Uterus (tissue), 4 donors: Measurements from ENCODE around the gene WNT7A. TPM values are rescaled to one million over a fixed set of nuclear protein-coding genes. Genes with fewer than 3 reads are reported as not detected.

Source experiments
- DNase-seq, 2 donors: peaks; one replicate each; pipeline ENCODE4 v3.0.0-alpha.2; 2019 to 2020
- H3K27ac ChIP-seq, 2 donors: fragments of 200-600 bp; sonication (generic); 1 replicate in 1 of 2; 2 replicates in 1 of 2; pipeline ENCODE4 v1.5.1; 2016 to 2018
- H3K27me3 ChIP-seq, 2 donors: fragments of 200-600 bp; sonication (generic); one replicate each; pipeline ENCODE4 v1.5.1; 2018 to 2019; ENCODE audit warnings: control low read depth in 1 of 2
- H3K36me3 ChIP-seq, 2 donors: fragments of 200-600 bp; sonication (generic); one replicate each; pipeline ENCODE4 v1.5.1; 2019; ENCODE audit warnings: control low read depth in 1 of 2
- H3K4me1 ChIP-seq, 2 donors: fragments of 200-600 bp; sonication (generic); one replicate each; pipeline ENCODE4 v1.5.1; 2018 to 2019; ENCODE audit warnings: control low read depth in 1 of 2
- H3K4me3 ChIP-seq, 2 donors: fragments of 200-600 bp; sonication (generic); 1 replicate in 1 of 2; 2 replicates in 1 of 2; pipeline ENCODE4 v1.5.1; 2018 to 2019; ENCODE audit warnings: mild to moderate bottlenecking in 1 of 2
- H3K9me3 ChIP-seq, 2 donors: fragments of 200-600 bp; sonication (generic); one replicate each; pipeline ENCODE4 v1.5.1; 2019; ENCODE audit warnings: control low read depth in 1 of 2
- CTCF ChIP-seq, 4 experiments: fragments of 200-600 bp in 2 of 4; fragments of 450-650 bp in 2 of 4; sonication (generic) in 2 of 4; IDR thresholded peaks; one replicate each; pipeline ENCODE4 v1.5.1; 2016 to 2019; ENCODE audit warnings: antibody characterized with exemption in 4 of 4, mild to moderate bottlenecking in 2 of 4, moderate library complexity in 1 of 4
- POLR2A ChIP-seq, 2 donors: fragments of 450-650 bp; IDR thresholded peaks; one replicate each; pipeline ENCODE4 v1.6.1; 2016; ENCODE audit warnings: antibody characterized with exemption in 2 of 2, mild to moderate bottlenecking in 1 of 2, moderate library complexity in 1 of 2
- intact Hi-C: fragments of 100-400 bp; cut with DNase I; formaldehyde crosslinking; loops from one replicate; pipeline ENCODE4 v1.15.1; 2023; ENCODE audit warnings: low total_unique reads
- total RNA-seq, 4 donors: library from RNA; depleted of rRNA in 3 of 4; stranded (reverse); fragments of >200 nt in 3 of 4; gene quantifications; one replicate each; pipeline versions ENCODE4 v1.1.0 to v1.2.4, GENCODE V29; 2014 to 2023
- donor health status: DM: yes; HTN: yes; CAD: no.

WNT7A gene
- total RNA-seq, 4 donors from 2014 or later, result 0.21 to 19.8 (median 0.26) TPM; not detected in 1

DNA sequence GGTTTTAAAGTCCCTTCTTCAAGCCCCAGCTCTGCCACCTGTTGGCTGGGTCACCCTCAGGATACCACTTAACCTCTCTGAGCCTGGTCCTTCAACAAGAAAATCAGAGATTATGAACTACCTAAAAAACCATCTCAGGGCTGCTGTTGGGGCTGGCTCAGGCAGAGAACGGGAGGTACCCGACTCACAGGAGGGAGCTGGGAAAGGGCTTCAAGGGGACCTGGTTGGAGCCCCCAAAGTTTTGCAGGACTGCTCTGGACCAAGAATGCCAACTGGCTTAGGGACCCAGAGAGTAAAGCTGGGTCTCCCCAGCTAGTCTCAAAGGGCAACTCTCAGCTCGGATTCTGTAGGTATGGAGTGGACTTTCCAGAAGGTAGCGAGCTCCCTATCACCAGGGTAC, 41.5 kb downstream of the WNT7A start:
- TF ChIP-seq POLR2A (IDR thresholded peaks at IDR 0.05) (no peak), CTCF (IDR thresholded peaks at IDR 0.05) (no peak)
- no peak overlapping the region for H3K27ac ChIP-seq
- no peak overlapping the region for H3K4me3 ChIP-seq
- H3K9me3 ChIP-seq, result no peaks in the 10 kb centered on the region
- H3K36me3 ChIP-seq, result no peaks in the 10 kb centered on the region
- no peaks in the 10 kb centered on the region for H3K4me1 ChIP-seq
- DNase-seq, result no peak
- no peaks in the 10 kb centered on the region for H3K27me3 ChIP-seq
- intact Hi-C loops, result no loop called here

GRCh38 chr3:13837751-13838150, 42.1 kb downstream of the WNT7A start:
- no peaks in the 10 kb centered on the region for H3K36me3 ChIP-seq
- H3K9me3 ChIP-seq, result no peaks in the 10 kb centered on the region
- no peaks in the 10 kb centered on the region for H3K4me1 ChIP-seq
- DNase-seq, result no peak
- H3K27ac ChIP-seq, result no peak overlapping the region
- H3K27me3 ChIP-seq, result no peaks in the 10 kb centered on the region
- TF ChIP-seq CTCF (IDR thresholded peaks at IDR 0.05), result no peak
- no peak for TF ChIP-seq POLR2A (IDR thresholded peaks at IDR 0.05)
- no peak overlapping the region for H3K4me3 ChIP-seq
- intact Hi-C loops, result no loop called here

DNA sequence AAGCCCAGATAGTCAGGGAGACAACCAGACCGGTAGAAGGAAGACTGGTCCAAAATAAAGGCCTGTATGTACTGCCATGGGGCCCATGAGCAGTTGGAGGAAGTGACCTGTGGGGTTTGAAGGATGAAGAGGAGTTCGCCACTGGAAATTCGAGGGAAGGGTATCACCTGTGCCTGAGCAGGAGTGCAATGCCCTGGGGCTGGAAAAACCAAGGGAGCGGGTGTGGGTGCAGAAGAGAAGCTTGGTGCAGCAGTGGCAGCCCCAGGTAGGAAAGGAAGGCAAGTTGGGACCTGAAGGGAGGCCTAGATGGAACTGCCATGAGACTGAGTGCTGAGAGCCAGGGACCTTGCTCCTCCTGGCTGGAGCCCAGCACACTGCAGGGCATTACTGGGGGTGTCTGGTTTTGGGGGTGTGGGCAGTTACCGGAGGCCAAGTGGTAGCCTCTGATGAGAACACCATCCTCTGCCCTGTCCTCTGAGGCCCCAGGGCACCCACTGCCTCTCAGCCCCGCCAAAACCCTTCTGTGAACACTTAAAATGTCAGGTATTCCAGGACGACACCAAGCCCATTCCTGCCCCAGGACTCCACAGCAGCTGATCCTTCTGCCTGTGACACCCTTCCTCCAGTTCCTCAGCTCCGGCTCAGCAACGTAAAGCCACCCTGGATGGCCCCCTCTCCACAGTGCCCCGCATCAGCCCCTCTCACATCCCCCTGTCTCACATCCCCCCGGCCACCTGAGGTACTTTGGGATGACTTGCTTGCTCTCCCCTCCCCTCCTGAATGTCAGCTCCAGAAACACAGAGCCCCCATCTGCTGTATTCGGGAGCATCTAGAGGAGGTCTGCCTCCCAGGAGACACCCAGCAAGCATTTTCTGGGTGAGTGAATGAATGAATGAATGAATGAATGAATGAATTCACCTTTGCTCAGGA, 42.9 kb downstream of the WNT7A start:
- no peak for DNase-seq

GRCh38 chr3:13835246-13835645, 44.6 kb downstream of the WNT7A start:
- intact Hi-C loops, result no loop called here
- TF ChIP-seq CTCF (IDR thresholded peaks at IDR 0.05), result no peak
- no peak for TF ChIP-seq POLR2A (IDR thresholded peaks at IDR 0.05)

More for the DNA sequence above, 42.9 kb downstream of the WNT7A start:
- Histone ChIP-seq H3K4me1 (no peaks in the 10 kb centered on the region), H3K27me3 (no peaks in the 10 kb centered on the region), H3K27ac (no peak overlapping the region), H3K9me3 (no peaks in the 10 kb centered on the region), H3K36me3 (no peaks in the 10 kb centered on the region), H3K4me3 (no peak overlapping the region)
- no peak for TF ChIP-seq POLR2A (IDR thresholded peaks at IDR 0.05)
- TF ChIP-seq CTCF (IDR thresholded peaks at IDR 0.05), result no peak
- intact Hi-C loops, result no loop called here

DNA sequence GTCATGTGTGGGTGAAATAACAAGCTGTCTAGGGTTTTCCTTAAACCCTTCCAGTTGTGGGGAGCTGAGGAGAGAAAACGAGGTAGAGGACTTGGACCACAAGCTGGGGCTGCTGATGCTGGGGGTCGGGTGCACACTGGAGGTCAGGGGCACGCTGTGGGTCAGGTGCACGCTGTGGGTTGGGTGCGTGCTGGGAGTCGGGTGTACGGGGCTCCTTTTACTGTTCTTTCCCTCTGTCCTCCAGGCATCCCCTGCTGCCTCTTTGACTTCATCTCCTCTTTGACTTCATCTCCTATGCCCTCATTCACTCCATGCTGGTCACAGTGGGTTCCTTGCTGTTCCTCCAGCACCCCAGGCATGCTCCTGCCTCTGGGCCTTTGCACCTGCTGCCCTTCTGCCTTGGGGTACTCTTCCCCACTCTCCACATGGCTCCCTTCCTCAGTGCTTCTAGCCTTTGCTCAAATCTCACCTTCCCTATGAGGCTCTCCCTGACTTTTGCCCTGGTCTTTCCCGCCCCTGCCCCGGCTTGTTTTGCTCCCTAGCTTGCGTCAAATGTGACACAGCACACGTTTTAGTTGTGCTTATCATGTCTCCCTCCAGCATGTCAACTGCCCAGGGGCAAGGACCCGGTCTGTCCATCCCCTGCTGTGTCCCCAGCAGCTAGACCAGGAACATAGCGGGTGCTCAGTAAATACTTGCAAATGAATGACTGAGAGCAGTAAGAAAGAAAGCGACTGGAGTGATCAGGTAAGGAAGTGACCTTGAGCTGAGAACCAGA, 45.4 kb downstream of the WNT7A start:
- intact Hi-C loops, result no loop called here
- no peak overlapping the region for H3K27ac ChIP-seq
- TF ChIP-seq POLR2A (IDR thresholded peaks at IDR 0.05), result no peak
- TF ChIP-seq CTCF (IDR thresholded peaks at IDR 0.05), result no peak
- no peak for DNase-seq
- H3K4me3 ChIP-seq, result no peak overlapping the region
- no peaks in the 10 kb centered on the region for H3K27me3 ChIP-seq
- no peaks in the 10 kb centered on the region for H3K4me1 ChIP-seq
- no peaks in the 10 kb centered on the region for H3K36me3 ChIP-seq
- H3K9me3 ChIP-seq, result no peaks in the 10 kb centered on the region

More at GRCh38 chr3:13835246-13835645, 44.6 kb downstream of the WNT7A start:
- no peak for DNase-seq
- H3K27ac ChIP-seq, result no peak overlapping the region
- H3K4me3 ChIP-seq, result no peak overlapping the region
- H3K36me3 ChIP-seq, result no peaks in the 10 kb centered on the region
- H3K9me3 ChIP-seq, result no peaks in the 10 kb centered on the region
- no peaks in the 10 kb centered on the region for H3K27me3 ChIP-seq
- no peaks in the 10 kb centered on the region for H3K4me1 ChIP-seq
